Measurements from ENCODE around the gene FAM184A.

GRCh38 chr6:118993803-118994251 is 84.6 kb downstream of the FAM184A start:
- TF ChIP-seq, protein P1, sequence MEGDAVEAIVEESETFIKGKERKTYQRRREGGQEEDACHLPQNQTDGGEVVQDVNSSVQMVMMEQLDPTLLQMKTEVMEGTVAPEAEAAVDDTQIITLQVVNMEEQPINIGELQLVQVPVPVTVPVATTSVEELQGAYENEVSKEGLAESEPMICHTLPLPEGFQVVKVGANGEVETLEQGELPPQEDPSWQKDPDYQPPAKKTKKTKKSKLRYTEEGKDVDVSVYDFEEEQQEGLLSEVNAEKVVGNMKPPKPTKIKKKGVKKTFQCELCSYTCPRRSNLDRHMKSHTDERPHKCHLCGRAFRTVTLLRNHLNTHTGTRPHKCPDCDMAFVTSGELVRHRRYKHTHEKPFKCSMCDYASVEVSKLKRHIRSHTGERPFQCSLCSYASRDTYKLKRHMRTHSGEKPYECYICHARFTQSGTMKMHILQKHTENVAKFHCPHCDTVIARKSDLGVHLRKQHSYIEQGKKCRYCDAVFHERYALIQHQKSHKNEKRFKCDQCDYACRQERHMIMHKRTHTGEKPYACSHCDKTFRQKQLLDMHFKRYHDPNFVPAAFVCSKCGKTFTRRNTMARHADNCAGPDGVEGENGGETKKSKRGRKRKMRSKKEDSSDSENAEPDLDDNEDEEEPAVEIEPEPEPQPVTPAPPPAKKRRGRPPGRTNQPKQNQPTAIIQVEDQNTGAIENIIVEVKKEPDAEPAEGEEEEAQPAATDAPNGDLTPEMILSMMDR (IDR thresholded peaks at IDR 0.05) = no peak
- TF ChIP-seq POLR2A (IDR thresholded peaks at IDR 0.05) = no peak
